ENCODE measurements around the gene ZNF429.
"Not testable (repeated sequence)": the region's sequence is repeated elsewhere in the genome, so short reads cannot be mapped to it uniquely, and the experiment has no call there.

ZNF429 gene

DNA sequence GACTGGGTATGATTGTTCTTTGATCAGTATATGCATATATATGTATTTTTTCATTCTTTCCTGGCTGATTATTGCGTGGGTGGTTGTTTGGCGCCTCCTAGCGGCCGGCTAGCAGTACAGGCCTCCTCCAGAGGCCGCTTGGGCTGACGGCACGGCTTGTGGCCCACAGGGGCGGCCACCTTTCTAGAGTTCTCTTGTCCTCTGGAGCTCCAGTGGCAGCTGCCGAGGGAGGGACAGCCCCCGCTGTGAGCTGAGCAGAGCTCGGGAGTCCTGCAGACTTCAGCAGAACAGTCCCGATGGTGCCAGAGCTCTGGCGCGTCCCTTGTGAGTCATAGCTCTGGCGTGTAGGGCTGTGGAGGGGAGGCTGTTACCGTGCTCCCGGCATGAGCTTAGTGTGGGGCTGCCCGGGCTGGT lies 22.5 kb upstream of the ZNF429 start:
- Histone ChIP-seq H3K9ac (no peak overlapping the region), H4K20me1 (no peaks in the 10 kb centered on the region), H3K4me2 (no peak overlapping the region), H3K27me3 (no peaks in the 10 kb centered on the region), H3K4me1 (no peaks in the 10 kb centered on the region), H3K4me3 (no peak overlapping the region), H3K27ac (no peak overlapping the region), H3K36me3 (peaks cover 47% of the 10 kb centered on the region), H3K9me3 (peaks cover 73% of the 10 kb centered on the region)
- TF ChIP-seq Cebpa-rat (IDR thresholded peaks at IDR 0.05) = no peak

DNA sequence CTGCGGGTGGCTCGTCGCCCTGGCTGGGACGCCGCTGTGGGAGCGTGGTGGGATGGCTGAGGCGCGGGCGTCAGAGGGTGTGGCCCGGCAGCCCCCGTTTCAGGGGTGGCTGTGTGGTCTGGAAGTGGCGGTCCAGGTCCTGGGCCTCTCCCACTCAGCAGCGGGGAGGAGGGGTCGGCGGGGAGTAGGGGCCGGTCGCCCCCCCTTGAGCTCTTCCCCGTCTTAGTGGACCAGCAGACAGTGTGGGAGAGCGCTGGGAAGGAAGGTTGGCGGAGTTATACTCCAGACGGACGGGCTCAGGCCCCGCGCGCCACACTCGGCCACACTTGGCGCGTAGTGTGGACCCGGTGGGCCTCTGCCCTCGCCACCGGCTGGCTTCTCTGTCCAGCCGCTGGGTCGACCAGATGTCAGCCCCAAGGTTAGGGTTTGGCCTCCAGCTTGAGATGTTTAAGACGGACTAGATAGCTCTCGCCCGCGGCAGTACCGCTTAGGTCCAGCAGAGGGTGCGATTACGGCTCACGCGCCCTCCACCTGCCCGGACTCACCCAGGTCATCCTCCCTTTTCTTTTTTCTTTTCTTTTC lies 21.7 kb upstream of the ZNF429 start:
- Histone ChIP-seq H3K9me3 (peaks cover 81% of the 10 kb centered on the region), H3K4me2 (no peak overlapping the region), H4K20me1 (no peaks in the 10 kb centered on the region), H3K27me3 (no peaks in the 10 kb centered on the region), H3K9ac (no peak overlapping the region), H3K4me3 (no peak overlapping the region), H3K4me1 (no peaks in the 10 kb centered on the region), H3K27ac (no peak overlapping the region), H3K36me3 (peaks cover 55% of the 10 kb centered on the region)
- TF ChIP-seq Cebpa-rat (IDR thresholded peaks at IDR 0.05) = no peak

DNA sequence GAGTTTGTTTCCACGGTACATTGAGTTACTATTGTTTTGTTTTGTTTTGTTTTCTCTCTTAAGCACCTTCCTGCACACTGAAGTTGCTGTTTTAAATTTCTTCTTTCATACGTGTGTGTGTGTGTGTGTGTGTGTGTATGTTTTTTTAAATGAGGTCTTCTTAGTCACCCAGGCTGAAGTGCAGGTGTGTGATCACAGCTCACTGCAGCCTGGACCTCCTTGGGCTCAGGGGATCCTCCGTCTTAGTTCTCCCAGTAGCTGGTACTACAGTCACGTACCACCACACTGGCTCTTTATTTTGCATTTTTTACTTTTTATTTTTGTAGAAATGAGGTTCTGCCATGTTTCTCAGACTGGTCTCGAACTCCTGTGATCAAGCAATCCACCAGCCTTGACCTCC lies 20.8 kb upstream of the ZNF429 start:
- Histone ChIP-seq H3K4me2 (no peak overlapping the region), H3K4me1 (no peaks in the 10 kb centered on the region), H3K27me3 (no peaks in the 10 kb centered on the region), H3K36me3 (peaks cover 64% of the 10 kb centered on the region), H3K9ac (no peak overlapping the region), H4K20me1 (no peaks in the 10 kb centered on the region), H3K9me3 (peaks cover 91% of the 10 kb centered on the region), H3K27ac (no peak overlapping the region), H3K4me3 (no peak overlapping the region)
- TF ChIP-seq Cebpa-rat (IDR thresholded peaks at IDR 0.05) = no peak

GRCh38 chr19:21485926-21486325 lies 19.5 kb upstream of the ZNF429 start:
- Histone ChIP-seq H3K9me3 (peaks cover 90% of the 10 kb centered on the region), H3K27ac (no peak overlapping the region), H3K27me3 (no peaks in the 10 kb centered on the region), H3K4me1 (no peaks in the 10 kb centered on the region), H3K4me3 (no peak overlapping the region), H3K9ac (no peak overlapping the region), H4K20me1 (no peaks in the 10 kb centered on the region), H3K4me2 (no peak overlapping the region), H3K36me3 (peaks cover 77% of the 10 kb centered on the region)
- no peak for TF ChIP-seq Cebpa-rat (IDR thresholded peaks at IDR 0.05)

- Histone ChIP-seq H3K9me3 (peaks cover 69% of the 10 kb centered on the region), H3K4me1 (no peaks in the 10 kb centered on the region), H3K4me2 (no peak overlapping the region), H3K36me3 (peaks cover 67% of the 10 kb centered on the region), H3K27ac (no peak overlapping the region), H3K27me3 (no peaks in the 10 kb centered on the region), H3K9ac (no peak overlapping the region), H4K20me1 (no peaks in the 10 kb centered on the region), H3K4me3 (no peak overlapping the region)
- no peak for TF ChIP-seq Cebpa-rat (IDR thresholded peaks at IDR 0.05)
Observed at GRCh38 chr19:21487969-21488368, 17.4 kb upstream of the ZNF429 start.

DNA sequence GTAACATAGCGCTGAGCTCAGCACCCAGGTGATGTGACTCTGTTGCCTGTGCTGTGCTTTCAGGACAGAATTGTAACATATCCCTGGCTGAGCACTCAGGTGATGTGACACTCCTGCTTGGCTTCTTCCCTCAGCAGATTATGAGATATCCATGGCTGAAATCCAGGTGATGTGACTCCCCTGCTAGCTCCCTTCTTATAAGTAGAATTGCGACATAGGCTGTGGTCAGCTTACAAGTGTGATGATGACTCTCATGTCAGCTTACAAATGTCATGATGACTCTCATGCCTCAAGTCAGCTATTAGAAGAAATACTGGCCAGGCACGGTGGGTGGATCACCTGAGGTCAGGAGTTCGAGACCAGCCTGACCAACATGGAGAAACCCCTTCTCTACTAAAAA lies 14.3 kb upstream of the ZNF429 start:
- no peak overlapping the region for H3K9ac ChIP-seq
- peaks cover 74% of the 10 kb centered on the region for H3K36me3 ChIP-seq
- no peak overlapping the region for H3K4me2 ChIP-seq
- H3K27ac ChIP-seq = no peak overlapping the region
- no peaks in the 10 kb centered on the region for H3K4me1 ChIP-seq
- TF ChIP-seq Cebpa-rat (IDR thresholded peaks at IDR 0.05) = 0 out of 2 replicates have a peak, but pooled peaks have one; percentile 21
- H3K4me3 ChIP-seq = no peak overlapping the region
- H3K27me3 ChIP-seq = no peaks in the 10 kb centered on the region
- H4K20me1 ChIP-seq = no peaks in the 10 kb centered on the region
- peaks cover 38% of the 10 kb centered on the region for H3K9me3 ChIP-seq

DNA sequence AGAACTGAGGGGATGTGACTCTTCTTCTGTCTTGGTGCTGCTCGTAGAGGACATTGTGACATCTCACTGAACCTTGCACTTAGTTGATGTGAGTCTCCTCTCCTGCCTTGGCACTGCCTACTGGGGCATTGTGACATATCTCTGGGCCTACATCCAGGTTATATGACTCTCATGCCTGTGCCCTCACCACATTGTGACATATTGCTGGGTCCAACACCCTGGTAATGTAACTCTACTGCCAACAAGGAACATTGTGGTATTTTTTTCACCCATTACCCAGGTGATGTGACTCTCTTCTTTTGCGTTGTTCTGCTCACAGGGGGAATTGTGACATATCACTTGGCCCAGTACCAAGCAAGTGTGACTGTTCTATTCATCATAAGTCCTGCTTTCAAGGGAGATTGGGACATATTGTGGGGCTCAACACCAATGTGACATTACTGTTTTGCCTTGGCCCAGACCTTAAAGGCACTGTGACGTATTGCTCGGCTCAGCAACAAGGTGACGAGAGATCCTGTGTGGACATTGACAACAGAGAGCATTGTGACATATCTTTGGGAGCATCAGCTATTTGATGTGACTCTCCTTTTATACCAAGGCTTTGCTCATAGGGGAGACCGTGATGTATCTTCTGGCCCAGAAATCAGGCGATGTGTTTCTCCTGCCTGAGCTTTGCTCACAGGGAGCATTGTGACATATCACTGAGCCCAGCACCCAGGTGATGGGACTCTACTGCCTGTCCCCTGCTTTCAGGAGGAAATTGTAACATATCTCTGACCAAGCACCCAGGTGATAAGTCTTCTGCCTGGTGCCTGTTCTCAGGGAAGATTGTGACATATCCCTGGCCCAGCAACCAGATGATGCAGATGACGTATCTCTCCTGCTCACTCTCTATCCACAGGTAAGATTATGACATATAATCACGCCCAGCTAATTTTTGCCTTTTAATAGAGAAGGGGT lies 12.2 kb upstream of the ZNF429 start:
- H3K4me3 ChIP-seq = no peak overlapping the region
- no peak for TF ChIP-seq Cebpa-rat (IDR thresholded peaks at IDR 0.05)
- no peak overlapping the region for H3K27ac ChIP-seq
- no peaks in the 10 kb centered on the region for H3K4me1 ChIP-seq
- no peak overlapping the region for H3K9ac ChIP-seq
- no peaks in the 10 kb centered on the region for H4K20me1 ChIP-seq
- H3K4me2 ChIP-seq = no peak overlapping the region
- no peaks in the 10 kb centered on the region for H3K27me3 ChIP-seq
- peaks cover 77% of the 10 kb centered on the region for H3K36me3 ChIP-seq
- peaks cover 38% of the 10 kb centered on the region for H3K9me3 ChIP-seq

DNA sequence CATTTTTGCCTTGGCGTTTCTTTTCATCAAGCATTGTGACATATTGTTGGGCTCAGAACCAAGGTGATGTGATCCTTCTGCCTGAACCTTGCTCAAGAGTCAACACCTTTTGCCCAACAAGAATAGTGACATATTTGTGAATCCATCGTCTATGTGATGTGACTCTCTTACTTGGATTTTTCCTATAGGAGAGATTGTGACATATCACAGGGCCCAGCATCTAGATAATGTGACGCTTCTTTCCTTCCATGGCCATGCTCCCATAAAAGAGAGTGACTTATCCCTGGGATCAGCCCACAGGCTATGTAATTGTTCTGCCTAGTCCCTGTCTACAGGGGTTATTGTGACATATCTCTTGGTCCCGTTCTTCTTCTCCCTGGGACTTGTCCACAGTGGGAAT lies 8.5 kb upstream of the ZNF429 start:
- no peak for TF ChIP-seq Cebpa-rat (IDR thresholded peaks at IDR 0.05)

GRCh38 chr19:21498651-21499050 lies 6.8 kb upstream of the ZNF429 start:
- no peak for TF ChIP-seq Cebpa-rat (IDR thresholded peaks at IDR 0.05)
- H3K9me3 ChIP-seq = peaks cover 22% of the 10 kb centered on the region
- H3K9ac ChIP-seq = no peak overlapping the region
- H3K4me3 ChIP-seq = no peak overlapping the region
- no peaks in the 10 kb centered on the region for H3K4me1 ChIP-seq
- no peaks in the 10 kb centered on the region for H4K20me1 ChIP-seq
- no peak overlapping the region for H3K27ac ChIP-seq
- peaks cover 36% of the 10 kb centered on the region for H3K36me3 ChIP-seq
- no peaks in the 10 kb centered on the region for H3K27me3 ChIP-seq
- H3K4me2 ChIP-seq = no peak overlapping the region

More for the DNA sequence above, 8.5 kb upstream of the ZNF429 start:
- no peaks in the 10 kb centered on the region for H3K27me3 ChIP-seq
- H3K4me3 ChIP-seq = no peak overlapping the region
- no peak overlapping the region for H3K27ac ChIP-seq
- H3K36me3 ChIP-seq = peaks cover 46% of the 10 kb centered on the region
- no peaks in the 10 kb centered on the region for H3K4me1 ChIP-seq
- no peak overlapping the region for H3K4me2 ChIP-seq
- peaks cover 22% of the 10 kb centered on the region for H3K9me3 ChIP-seq
- no peaks in the 10 kb centered on the region for H4K20me1 ChIP-seq
- no peak overlapping the region for H3K9ac ChIP-seq

GRCh38 chr19:21508198-21508597 lies 2.8 kb downstream of the ZNF429 start:
- Histone ChIP-seq H3K36me3 (peaks cover 51% of the 10 kb centered on the region), H3K4me3 (no peak overlapping the region), H3K4me2 (no peak overlapping the region), H3K27me3 (no peaks in the 10 kb centered on the region), H3K9me3 (peaks cover 57% of the 10 kb centered on the region), H4K20me1 (no peaks in the 10 kb centered on the region), H3K27ac (no peak overlapping the region), H3K9ac (no peak overlapping the region), H3K4me1 (peaks cover 19% of the 10 kb centered on the region)
- no peak for TF ChIP-seq Cebpa-rat (IDR thresholded peaks at IDR 0.05)

DNA sequence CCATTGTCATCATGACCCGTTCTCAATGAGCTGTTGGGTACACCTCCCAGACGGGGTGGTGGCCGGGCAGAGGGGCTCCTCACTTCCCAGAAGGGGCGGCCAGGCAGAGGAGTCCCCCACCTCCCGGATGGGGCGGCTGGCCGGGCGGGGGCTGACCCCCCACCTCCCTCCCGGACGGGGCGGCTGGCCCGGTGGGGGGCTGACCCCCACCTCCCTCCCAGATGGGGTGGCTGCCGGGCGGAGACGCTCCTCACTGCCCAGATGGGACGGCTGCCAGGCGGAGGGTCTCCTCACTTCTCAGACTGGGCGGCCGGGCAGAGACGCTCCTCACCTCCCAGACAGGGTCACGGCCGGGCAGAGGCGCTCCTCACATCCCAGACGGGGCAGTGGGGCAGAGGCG lies 5.7 kb downstream of the ZNF429 start:
- H3K9ac ChIP-seq, H3K4me1 ChIP-seq, H3K27me3 ChIP-seq, H3K4me3 ChIP-seq, H3K27ac ChIP-seq, H4K20me1 ChIP-seq, H3K4me2 ChIP-seq: not testable (repeated sequence)
- H3K9me3 ChIP-seq = peaks cover 86% of the 10 kb centered on the region
- peaks cover 74% of the 10 kb centered on the region for H3K36me3 ChIP-seq

- H3K4me2 ChIP-seq, H3K9ac ChIP-seq, H4K20me1 ChIP-seq, H3K4me3 ChIP-seq, H3K27ac ChIP-seq, H3K4me1 ChIP-seq, H3K27me3 ChIP-seq: not testable (repeated sequence)
- Histone ChIP-seq H3K9me3 (peaks cover 98% of the 10 kb centered on the region), H3K36me3 (peaks cover 84% of the 10 kb centered on the region)
Observed at GRCh38 chr19:21512609-21513008, 7.2 kb downstream of the ZNF429 start.
